Endothelial cell (in vitro differentiated cells): ENCODE results near the gene SYPL1. TPM values are rescaled to one million over a fixed set of nuclear protein-coding genes. Genes with fewer than 3 reads are reported as not detected.

ENCODE experiments used
- DNase-seq: peaks from one replicate; pipeline ENCODE4 v3.0.0; 2021; ENCODE audit warnings: low spot score
- H3K27ac Mint-ChIP-seq: one replicate; pipeline ENCODE4 v1.8.0; 2021; ENCODE audit warnings: mixed read lengths, inconsistent platforms; ENCODE audit not compliant: unreplicated experiment
- H3K27me3 Mint-ChIP-seq: one replicate; pipeline ENCODE4 v1.8.0; 2021; ENCODE audit warnings: mild to moderate bottlenecking, moderate library complexity, mixed read lengths, inconsistent platforms; ENCODE audit not compliant: unreplicated experiment
- H3K36me3 Mint-ChIP-seq: one replicate; pipeline ENCODE4 v1.8.0; 2021; ENCODE audit warnings: mild to moderate bottlenecking, low read depth, mixed read lengths, inconsistent platforms; ENCODE audit not compliant: unreplicated experiment
- H3K4me1 Mint-ChIP-seq: one replicate; pipeline ENCODE4 v1.8.0; 2021; ENCODE audit warnings: mild to moderate bottlenecking, mixed read lengths, inconsistent platforms; ENCODE audit not compliant: unreplicated experiment
- H3K4me3 Mint-ChIP-seq: one replicate; pipeline ENCODE4 v1.8.0; 2021; ENCODE audit warnings: mild to moderate bottlenecking, mixed read lengths, inconsistent platforms; ENCODE audit not compliant: unreplicated experiment
- H3K9me3 Mint-ChIP-seq: one replicate; pipeline ENCODE4 v1.8.0; 2021; ENCODE audit warnings: mixed read lengths, inconsistent platforms; ENCODE audit not compliant: unreplicated experiment
- CTCF ChIP-seq: fragments of 200-600 bp; sonication (generic); IDR thresholded peaks from one replicate; pipeline ENCODE4 v1.5.0; 2021; ENCODE audit warnings: antibody characterized with exemption; ENCODE audit not compliant: unreplicated experiment
- total RNA-seq: library from RNA; stranded (reverse); fragmentation: NEBNext Ultra II Directional; extraction: Animal tissue kit (Norgen Biotek cat#: 25700); gene quantifications from one replicate; pipeline ENCODE4 v1.2.1, GENCODE V29; 2021; ENCODE audit not compliant: unreplicated experiment

Gene SYPL1
- total RNA-seq, 1 donor from 2014 or later, result 92.7 TPM

GRCh38 chr7:106095634-106096033, 16.5 kb downstream of the SYPL1 start:
- Mint-ChIP-seq H3K4me1 (peaks cover 1% of the 10 kb centered on the region), H3K9me3 (no peaks in the 10 kb centered on the region), H3K27me3 (no peaks in the 10 kb centered on the region), H3K27ac (no peak overlapping the region), H3K4me3 (no peak overlapping the region), H3K36me3 (peaks cover 11% of the 10 kb centered on the region)
- DNase-seq, result no peak
- TF ChIP-seq CTCF, result no peak

- Mint-ChIP-seq H3K4me3 (no peak overlapping the region), H3K9me3 (no peaks in the 10 kb centered on the region), H3K36me3 (peaks cover 11% of the 10 kb centered on the region), H3K27ac (no peak overlapping the region), H3K4me1 (no peaks in the 10 kb centered on the region), H3K27me3 (no peaks in the 10 kb centered on the region)
- no peak for TF ChIP-seq CTCF
- no peak for DNase-seq
Observed at GRCh38 chr7:106094780-106095179, 17.3 kb downstream of the SYPL1 start.

- Mint-ChIP-seq H3K36me3 (peaks cover 17% of the 10 kb centered on the region), H3K4me3 (no peak overlapping the region), H3K27ac (no peak overlapping the region), H3K27me3 (no peaks in the 10 kb centered on the region), H3K4me1 (no peaks in the 10 kb centered on the region), H3K9me3 (no peaks in the 10 kb centered on the region)
- no peak for DNase-seq
- no peak for TF ChIP-seq CTCF
Observed at GRCh38 chr7:106092204-106092603, 19.9 kb downstream of the SYPL1 start.

GRCh38 chr7:106089647-106090046, 22.5 kb downstream of the SYPL1 start:
- Mint-ChIP-seq H3K4me3 (no peak overlapping the region), H3K4me1 (no peaks in the 10 kb centered on the region), H3K27ac (no peak overlapping the region), H3K36me3 (peaks cover 17% of the 10 kb centered on the region), H3K9me3 (no peaks in the 10 kb centered on the region), H3K27me3 (no peaks in the 10 kb centered on the region)
- DNase-seq, result no peak
- no peak for TF ChIP-seq CTCF

GRCh38 chr7:106088014-106088413, 24.1 kb downstream of the SYPL1 start:
- Mint-ChIP-seq H3K36me3 (peaks cover 17% of the 10 kb centered on the region), H3K4me1 (no peaks in the 10 kb centered on the region), H3K27me3 (no peaks in the 10 kb centered on the region), H3K9me3 (no peaks in the 10 kb centered on the region), H3K4me3 (no peak overlapping the region), H3K27ac (no peak overlapping the region)
- DNase-seq, result no peak
- TF ChIP-seq CTCF, result no peak
